SK-N-SH (cell line): ENCODE results near the gene COQ9. TPM values are rescaled to one million over a fixed set of nuclear protein-coding genes. Genes with fewer than 3 reads are reported as not detected.

Source experiments
- CTCF ChIA-PET: fragments of 300-600, 350-600 bp; formaldehyde crosslinking; extraction: SDS; loops from one replicate; lab custom pipeline; 2021; lab: Yijun Ruan, JAX
- POLR2A ChIA-PET: fragments of 350-600 bp; sonication (Branson Sonifier 250); formaldehyde crosslinking; extraction: SDS; loops from one replicate; lab custom pipeline; 2020; ENCODE audit warnings: antibody characterized with exemption, inconsistent platforms; lab: Yijun Ruan, JAX
- DNase-seq: peaks from one replicate; pipeline ENCODE4 v3.0.0; 2012
- H2AFZ ChIP-seq: fragments of 200-600 bp; sonication (generic); 2 replicates; pipeline ENCODE4 v1.8.1; 2016; ENCODE audit warnings: antibody characterized with exemption, mild to moderate bottlenecking, low read depth
- H3F3A ChIP-seq: fragments of 200-600 bp; sonication (generic); replicated peaks from 2 replicates; pipeline ENCODE3; 2016; ENCODE audit warnings: antibody characterized with exemption, mild to moderate bottlenecking; ENCODE audit not compliant: insufficient read depth
- H3K27ac ChIP-seq, 2 experiments: fragments of 200-500 bp in 1 of 2; fragments of 200-600 bp in 1 of 2; sonication (Bioruptor generic) in 1 of 2; sonication (generic), shearing (Covaris generic) in 1 of 2; 2 replicates each; pipeline versions ENCODE4 v1.5.1 to v1.6.1; 2014 to 2016; ENCODE audit warnings: low read depth in 2 of 2, inconsistent platforms in 1 of 2, low read length in 1 of 2, mild to moderate bottlenecking in 1 of 2, mixed read lengths in 1 of 2
- H3K27me3 ChIP-seq: fragments of 200-600 bp; sonication (generic), shearing (Covaris generic); 2 replicates; pipeline ENCODE4 v1.6.1; 2016; ENCODE audit warnings: mixed run types; ENCODE audit not compliant: insufficient read depth
- H3K36me3 ChIP-seq, 2 experiments: fragments of 200-500 bp in 1 of 2; fragments of 200-600 bp in 1 of 2; sonication (Bioruptor generic) in 1 of 2; sonication (generic) in 1 of 2; replicated peaks in 1 of 2; 2 replicates each; pipeline versions ENCODE3 to v1.5.1; 2014 to 2016; ENCODE audit warnings: low read length in 1 of 2, mild to moderate bottlenecking in 1 of 2; ENCODE audit not compliant: insufficient read depth in 2 of 2, control insufficient read depth in 1 of 2
- H3K4me1 ChIP-seq, 2 experiments: fragments of 200-500 bp in 1 of 2; fragments of 200-600 bp in 1 of 2; sonication (Bioruptor generic) in 1 of 2; sonication (generic), shearing (Covaris generic) in 1 of 2; 2 replicates each; pipeline versions ENCODE4 v1.5.1 to v1.6.1; 2014 to 2016; ENCODE audit warnings: low read depth in 1 of 2, low read length in 1 of 2, mixed run types in 1 of 2; ENCODE audit not compliant: insufficient read depth in 2 of 2, control insufficient read depth in 1 of 2
- H3K4me2 ChIP-seq: fragments of 200-600 bp; sonication (generic), shearing (Covaris generic); 2 replicates; pipeline ENCODE4 v1.6.1; 2017; ENCODE audit warnings: mixed run types
- H3K4me3 ChIP-seq, 2 experiments: fragments of 200-500 bp in 1 of 2; fragments of 200-600 bp in 1 of 2; sonication (Bioruptor generic) in 1 of 2; sonication (generic), shearing (Covaris generic) in 1 of 2; 2 replicates each; pipeline versions ENCODE4 v1.5.1 to v1.8.1; 2014 to 2016; ENCODE audit warnings: low read depth in 2 of 2, inconsistent platforms in 1 of 2, low read length in 1 of 2, mild to moderate bottlenecking in 1 of 2, mixed read lengths in 1 of 2, moderate library complexity in 1 of 2
- H3K79me2 ChIP-seq: fragments of 200-600 bp; sonication (generic); 2 replicates; pipeline ENCODE4 v1.8.1; 2017; ENCODE audit warnings: mild to moderate bottlenecking; ENCODE audit not compliant: insufficient read depth
- H3K9ac ChIP-seq: fragments of 200-600 bp; sonication (generic); 2 replicates; pipeline ENCODE4 v1.6.1; 2017; ENCODE audit warnings: mixed run types
- H3K9me2 ChIP-seq: fragments of 200-600 bp; sonication (generic); 2 replicates; pipeline ENCODE4 v1.6.1; 2017; ENCODE audit warnings: mixed run types
- H3K9me3 ChIP-seq: fragments of 200-600 bp; sonication (generic); 2 replicates; pipeline ENCODE4 v1.6.1; 2017; ENCODE audit warnings: mixed run types, mild to moderate bottlenecking, moderate library complexity
- H4K20me1 ChIP-seq: fragments of 200-600 bp; sonication (generic); 2 replicates; pipeline ENCODE4 v1.6.1; 2017; ENCODE audit warnings: mild to moderate bottlenecking, mixed run types; ENCODE audit not compliant: insufficient read depth
- CTCF ChIP-seq: fragments of 200-600 bp; sonication (generic); IDR thresholded peaks from 2 replicates; pipeline ENCODE4 v1.6.1; 2017; ENCODE audit warnings: antibody characterized with exemption, mild to moderate bottlenecking, moderate library complexity
- ELF1 ChIP-seq: IDR thresholded peaks from 2 replicates; pipeline ENCODE4 v1.4.0; 2012
- EP300 ChIP-seq, 2 experiments: IDR thresholded peaks; 2 replicates each; pipeline versions ENCODE4 v1.4.0 to v1.6.1; 2012; ENCODE audit warnings: borderline replicate concordance in 1 of 2, low read depth in 1 of 2, low read length in 1 of 2
- FOXJ3 ChIP-seq: sonication (generic); formaldehyde crosslinking; IDR thresholded peaks from 2 replicates; pipeline ENCODE4 v1.5.1; 2020; ENCODE audit warnings: mild to moderate bottlenecking, missing genetic modification reagents
- GABPA ChIP-seq: IDR thresholded peaks from 2 replicates; pipeline ENCODE4 v1.4.0; 2012; ENCODE audit warnings: low read depth, mild to moderate bottlenecking
- IRF3 ChIP-seq: fragments of 150-350 bp; IDR thresholded peaks from 2 replicates; pipeline ENCODE4 v1.6.1; 2016; ENCODE audit warnings: mild to moderate bottlenecking, low read depth, low read length
- MXI1 ChIP-seq: IDR thresholded peaks from 2 replicates; pipeline ENCODE4 v1.6.1; 2012; ENCODE audit warnings: mild to moderate bottlenecking, low read depth, low read length, improper control_type of control experiment
- NFIC ChIP-seq: IDR thresholded peaks from 2 replicates; pipeline ENCODE4 v1.4.0; 2012; ENCODE audit warnings: borderline replicate concordance
- NRF1 ChIP-seq: IDR thresholded peaks from 2 replicates; pipeline ENCODE4 v1.6.1; 2012; ENCODE audit warnings: low read depth, mild to moderate bottlenecking, low read length
- RAD21 ChIP-seq: IDR thresholded peaks from 2 replicates; pipeline ENCODE4 v1.6.1; 2012; ENCODE audit warnings: mild to moderate bottlenecking, low read length
- RCOR1 ChIP-seq: fragments of 150-350 bp; IDR thresholded peaks from 2 replicates; pipeline ENCODE4 v1.6.1; 2017; ENCODE audit warnings: antibody characterized with exemption, low read length
- REST ChIP-seq: IDR thresholded peaks from 2 replicates; pipeline ENCODE4 v1.6.1; 2012; ENCODE audit warnings: mild to moderate bottlenecking, low read depth, low read length, moderate library complexity
- RXRA ChIP-seq: IDR thresholded peaks from 2 replicates; pipeline ENCODE4 v1.4.0; 2012; ENCODE audit warnings: low read depth, mild to moderate bottlenecking, borderline replicate concordance
- TAF1 ChIP-seq: IDR thresholded peaks from 2 replicates; pipeline ENCODE4 v1.6.1; 2012; ENCODE audit warnings: low read depth, mild to moderate bottlenecking, low read length, moderate library complexity, borderline replicate concordance
- TCF12 ChIP-seq: IDR thresholded peaks from 2 replicates; pipeline ENCODE4 v1.4.0; 2012
- WGBS: methylation state at CpG from one replicate; pipeline ENCODE4 v1.1.6; 2017; ENCODE audit warnings: low lambda C conversion rate; 5-methylcytosine and 5-hydroxymethylcytosine counted together
- polyA plus RNA-seq, 3 experiments: library from polyadenylated mRNA; depleted of rRNA; stranded (reverse); fragments of >200 nt; gene quantifications; 2 replicates each; pipeline ENCODE4 v1.2.3, GENCODE V29; 2012
- TF ChIP-seq, protein P1 (sequence below): fragments of 150-350 bp; IDR thresholded peaks from 2 replicates; pipeline ENCODE4 v1.6.1; 2017; ENCODE audit warnings: antibody characterized with exemption, low read length, low read depth, borderline replicate concordance
- TF ChIP-seq, protein P2 (sequence below): IDR thresholded peaks from 2 replicates; pipeline ENCODE4 v1.4.0; 2012; ENCODE audit warnings: low read depth, borderline replicate concordance

COQ9 gene
- polyA plus RNA-seq, 1 of the 3 experiments (the other 2 are of a cell fraction), result 81.2 TPM

GRCh38 chr16:57462978-57463362, 15.7 kb downstream of the COQ9 start:
- Histone ChIP-seq H4K20me1 (no peaks in the 10 kb centered on the region), H3K9me3 (no peaks in the 10 kb centered on the region), H2AFZ (no peak overlapping the region), H3K4me2 (peak overlapping the region; percentile 95), H3K4me1 (peaks cover 8 to 13% of the 10 kb centered on the region in 2 experiments; a peak in 1 of 4 replicates), H3F3A (peaks cover 8% of the 10 kb centered on the region), H3K27ac (peak overlapping the region in 1 of 2 experiments; percentile 89; a peak in 2 of 4 replicates), H3K4me3 (peak overlapping the region; percentile 72 to 97), H3K79me2 (peaks cover 35% of the 10 kb centered on the region), H3K9me2 (no peaks in the 10 kb centered on the region), H3K36me3 (peaks cover 37 to 61% of the 10 kb centered on the region in 2 experiments), H3K9ac (peak overlapping the region; percentile 74), H3K27me3 (no peaks in the 10 kb centered on the region)
- TF ChIP-seq MXI1 (peak; percentile 31; the same call in 1 of the 2 replicates), RCOR1 (no peak)
- CTCF ChIA-PET, result interaction anchor here (0.6 to 13.6 kb wide), 28 partner anchors 8 to 173 kb away, joined by 3 to 218 read pairs (median 7); partner anchors contain the start of genes ADGRG5, CCDC102A, CIAPIN1 and COQ9
- POLR2A ChIA-PET, result interaction anchor here (1.0 to 3.2 kb wide), 11 partner anchors 8 to 197 kb away, joined by 3 to 17 read pairs (median 7); partner anchors contain the start of genes CIAPIN1, COQ9 and DOK4
- 4% methylated on average over 13 of the region's 16 CpGs for WGBS
- DNase-seq, result peak; percentile 55

DNA sequence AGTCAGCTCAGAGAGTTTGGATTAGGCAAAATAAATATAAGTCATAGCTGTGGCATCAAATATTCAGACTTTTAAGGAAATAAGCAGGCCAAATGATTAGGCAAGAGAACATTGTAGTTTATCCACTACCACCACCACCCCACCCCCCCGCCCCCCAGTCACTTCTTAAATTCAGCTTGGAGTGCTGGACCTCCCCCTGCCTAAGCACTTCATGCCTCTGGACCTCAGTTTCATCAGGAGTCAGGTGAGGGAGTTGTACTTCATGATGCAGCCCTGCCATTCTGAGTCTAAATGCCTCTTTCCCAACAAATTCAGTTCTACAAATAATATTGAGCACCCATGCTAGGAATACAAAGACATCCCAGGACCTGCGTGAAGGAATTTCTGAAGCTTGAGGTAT, 17.2 kb downstream of the COQ9 start:
- POLR2A ChIA-PET, result interaction anchor here (2.5 to 3.2 kb wide), 2 partner anchors 8 to 46 kb away, joined by 7 to 17 read pairs; no protein-coding TSS in a partner anchor
- TF ChIP-seq NFIC, result no peak
- no peak for TF ChIP-seq RXRA
- TF ChIP-seq, protein P1, sequence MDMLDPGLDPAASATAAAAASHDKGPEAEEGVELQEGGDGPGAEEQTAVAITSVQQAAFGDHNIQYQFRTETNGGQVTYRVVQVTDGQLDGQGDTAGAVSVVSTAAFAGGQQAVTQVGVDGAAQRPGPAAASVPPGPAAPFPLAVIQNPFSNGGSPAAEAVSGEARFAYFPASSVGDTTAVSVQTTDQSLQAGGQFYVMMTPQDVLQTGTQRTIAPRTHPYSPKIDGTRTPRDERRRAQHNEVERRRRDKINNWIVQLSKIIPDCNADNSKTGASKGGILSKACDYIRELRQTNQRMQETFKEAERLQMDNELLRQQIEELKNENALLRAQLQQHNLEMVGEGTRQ, result no peak
- TF ChIP-seq FOXJ3 (CRISPR knock-in tag), result no peak
- no peak for TF ChIP-seq ELF1
- TF ChIP-seq, protein P2, sequence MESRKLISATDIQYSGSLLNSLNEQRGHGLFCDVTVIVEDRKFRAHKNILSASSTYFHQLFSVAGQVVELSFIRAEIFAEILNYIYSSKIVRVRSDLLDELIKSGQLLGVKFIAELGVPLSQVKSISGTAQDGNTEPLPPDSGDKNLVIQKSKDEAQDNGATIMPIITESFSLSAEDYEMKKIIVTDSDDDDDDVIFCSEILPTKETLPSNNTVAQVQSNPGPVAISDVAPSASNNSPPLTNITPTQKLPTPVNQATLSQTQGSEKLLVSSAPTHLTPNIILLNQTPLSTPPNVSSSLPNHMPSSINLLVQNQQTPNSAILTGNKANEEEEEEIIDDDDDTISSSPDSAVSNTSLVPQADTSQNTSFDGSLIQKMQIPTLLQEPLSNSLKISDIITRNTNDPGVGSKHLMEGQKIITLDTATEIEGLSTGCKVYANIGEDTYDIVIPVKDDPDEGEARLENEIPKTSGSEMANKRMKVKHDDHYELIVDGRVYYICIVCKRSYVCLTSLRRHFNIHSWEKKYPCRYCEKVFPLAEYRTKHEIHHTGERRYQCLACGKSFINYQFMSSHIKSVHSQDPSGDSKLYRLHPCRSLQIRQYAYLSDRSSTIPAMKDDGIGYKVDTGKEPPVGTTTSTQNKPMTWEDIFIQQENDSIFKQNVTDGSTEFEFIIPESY, result no peak
- no peak for TF ChIP-seq CTCF
- no peak for TF ChIP-seq MXI1
- TF ChIP-seq REST, result no peak
- no peak for TF ChIP-seq NRF1
- no peak for TF ChIP-seq TCF12
- no peak for TF ChIP-seq GABPA
- no peak for TF ChIP-seq RAD21
- no peak for TF ChIP-seq TAF1
- no peak for TF ChIP-seq EP300 (IDR thresholded peaks at IDR 0.05; ENCODE audit: borderline replicate concordance in 1 of 2, low read depth in 1 of 2, low read length in 1 of 2)
- no peak for TF ChIP-seq IRF3

More for the DNA sequence above, 17.2 kb downstream of the COQ9 start:
- peaks cover 35% of the 10 kb centered on the region for H3K79me2 ChIP-seq
- H3K27ac ChIP-seq, result no peak overlapping the region
- H3F3A ChIP-seq, result peaks cover 5% of the 10 kb centered on the region
- CTCF ChIA-PET, result interaction anchor here (1.2 to 13.6 kb wide), 4 partner anchors 14 to 52 kb away, joined by 3 to 218 read pairs (median 54); no protein-coding TSS in a partner anchor
- H3K9me2 ChIP-seq, result no peaks in the 10 kb centered on the region
- H3K4me1 ChIP-seq, result peaks cover 8 to 15% of the 10 kb centered on the region in 2 experiments; a peak in 1 of 4 replicates
- no peaks in the 10 kb centered on the region for H3K9me3 ChIP-seq
- H3K36me3 ChIP-seq, result peaks cover 51 to 64% of the 10 kb centered on the region in 2 experiments
- no peak overlapping the region for H3K4me2 ChIP-seq
- no peak overlapping the region for H3K4me3 ChIP-seq
- no peak for DNase-seq
- WGBS, result 83% methylated on average over 2 of the region's 2 CpGs
- no peak overlapping the region for H3K9ac ChIP-seq
- H2AFZ ChIP-seq, result no peak overlapping the region
- H4K20me1 ChIP-seq, result no peaks in the 10 kb centered on the region
- no peaks in the 10 kb centered on the region for H3K27me3 ChIP-seq
